K562 (cell line): ENCODE results near the gene CSAD. TPM values are rescaled to one million over a fixed set of nuclear protein-coding genes. Genes with fewer than 3 reads are reported as not detected.
A peak's percentile ranks its signal among the peaks of the same experiment; 100 is the strongest.

ENCODE experiments used
- ASH1L ChIP-seq: fragments of 450-650 bp; IDR thresholded peaks from 2 replicates; pipeline ENCODE4 v1.6.1; 2018; ENCODE audit warnings: borderline replicate concordance, mild to moderate bottlenecking, low read depth; ENCODE audit not compliant: partially characterized antibody
- CBFA2T2 ChIP-seq: fragments of 450-650 bp; conservative IDR thresholded peaks from 2 replicates; pipeline ENCODE4 v1.6.1; 2017; ENCODE audit warnings: mild to moderate bottlenecking
- CCNT2 ChIP-seq: IDR thresholded peaks from 2 replicates; pipeline ENCODE4 v1.6.1; 2011; ENCODE audit warnings: borderline replicate concordance, low read depth, mild to moderate bottlenecking, moderate library complexity, mixed read lengths, low read length; ENCODE audit not compliant: insufficient read length; ENCODE audit errors: extremely low read depth
- DDX20 ChIP-seq: fragments of 450-650 bp; IDR thresholded peaks from 2 replicates; pipeline ENCODE4 v1.6.1; 2016; ENCODE audit warnings: missing genetic modification characterization, low read depth, mild to moderate bottlenecking, missing compliant biosample characterization, moderate library complexity
- GATAD2A ChIP-seq: fragments of 450-650 bp; IDR thresholded peaks from 2 replicates; pipeline ENCODE4 v1.6.1; 2017
- HMGN3 ChIP-seq: IDR thresholded peaks from 2 replicates; pipeline ENCODE4 v1.6.1; 2011; ENCODE audit warnings: borderline replicate concordance, low read depth, mild to moderate bottlenecking, mixed read lengths, low read length; ENCODE audit not compliant: insufficient read length; ENCODE audit errors: extremely low read depth
- NFATC3 ChIP-seq: fragments of 450-650 bp; IDR thresholded peaks from 2 replicates; pipeline ENCODE4 v1.6.1; 2017; ENCODE audit warnings: mild to moderate bottlenecking
- RBFOX2 ChIP-seq: fragments of 200-400 bp; formaldehyde crosslinking; IDR thresholded peaks from 2 replicates; pipeline ENCODE4 v1.6.1; 2017; ENCODE audit warnings: low read depth, mild to moderate bottlenecking, low read length, moderate library complexity
- TBP ChIP-seq: optimal IDR thresholded peaks from 2 replicates; pipeline ENCODE3; 2011; ENCODE audit warnings: low read depth, low read length, improper control_type of control experiment
- THRAP3 ChIP-seq: fragments of 450-650 bp; IDR thresholded peaks from 2 replicates; pipeline ENCODE4 v1.6.1; 2016; ENCODE audit warnings: mild to moderate bottlenecking, inconsistent platforms, borderline replicate concordance
- ZNF644 ChIP-seq: fragments of 200-800 bp; sonication (Bioruptor generic); IDR thresholded peaks from 2 replicates; pipeline ENCODE4 v1.6.1; 2016; ENCODE audit warnings: low read depth, missing genetic modification characterization, missing compliant biosample characterization
- polyA plus RNA-seq, 8 experiments: library from polyadenylated mRNA; depleted of rRNA in 4 of 8; stranded (reverse) in 5 of 8; unstranded in 3 of 8; fragments of >200 nt; fragmentation: Nextera tagmentation in 2 of 8; fragmentation: Illumina TruSeq in 1 of 8; extraction: Ambion mirVana in 2 of 8; extraction: Trizol in 1 of 8; gene quantifications; 2 replicates each; pipeline versions ENCODE4 v1.2.1 to v1.2.3, GENCODE V29; 2011 to 2014; ENCODE audit warnings: inconsistent platforms in 1 of 8, missing spikeins in 1 of 8
- total RNA-seq, 7 experiments: library from RNA; depleted of rRNA in 6 of 7; stranded (reverse); fragments of >200 nt in 6 of 7; fragmentation: Illumina TruSeq in 2 of 7; extraction: Trizol in 2 of 7; gene quantifications; 2 replicates each; pipeline versions ENCODE4 v1.2.1 to v1.2.3, GENCODE V29; 2011 to 2021; ENCODE audit warnings: low replicate concordance in 1 of 7
- TF ChIP-seq, protein P1 (sequence below): fragments of 450-650 bp; IDR thresholded peaks from 2 replicates; pipeline ENCODE4 v1.6.1; 2016; ENCODE audit warnings: mild to moderate bottlenecking, moderate library complexity
- TF ChIP-seq, protein P2 (sequence below): fragments of 450-650 bp; IDR thresholded peaks from 2 replicates; pipeline ENCODE4 v1.7.1; 2018; ENCODE audit warnings: mild to moderate bottlenecking, low read depth; ENCODE audit not compliant: partially characterized antibody

Gene CSAD
- total and polyA plus RNA-seq, 9 of the 15 experiments (the other 6 are each of a cell fraction or from before 2014, with no cell fraction given) = 1.8 to 19.6 (median 8.1) TPM

DNA sequence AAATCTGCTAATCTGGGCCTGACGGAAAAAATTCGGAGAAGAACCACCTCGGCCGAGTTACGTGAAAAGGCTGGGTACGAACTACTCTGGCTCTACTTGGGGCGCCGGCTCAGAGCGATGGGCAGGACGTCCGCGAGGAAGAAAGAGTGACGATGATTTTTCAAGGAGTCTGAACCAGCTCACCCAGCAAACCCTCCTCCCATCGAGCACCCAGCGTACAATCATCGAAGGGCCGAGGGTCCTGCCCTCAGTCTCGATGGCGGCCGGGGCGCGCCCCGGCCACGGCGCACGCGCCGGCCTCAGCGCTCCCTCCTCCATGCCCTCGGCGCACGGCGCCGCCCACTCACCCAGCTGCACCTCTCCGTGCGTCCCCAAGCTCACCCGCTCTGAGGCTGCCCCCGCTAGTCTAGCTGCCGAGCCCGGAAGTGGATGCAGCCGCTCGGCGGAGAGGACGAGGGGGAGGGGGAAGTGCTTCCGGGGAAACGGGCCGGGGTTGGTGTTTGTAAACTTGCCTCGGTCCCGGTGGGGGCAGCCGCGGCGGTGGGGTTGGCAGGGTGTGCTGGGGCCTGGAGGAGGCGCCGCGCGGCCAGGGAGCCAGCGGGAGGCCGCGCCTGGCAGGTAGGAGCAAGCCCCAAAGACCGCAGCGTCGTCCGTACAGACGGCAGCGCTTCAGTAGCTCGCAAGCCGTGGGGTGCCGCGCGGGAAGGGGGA lies at the start of gene CSAD, which contains the start of gene ZNF740 (continued):
- TF ChIP-seq, protein P1, sequence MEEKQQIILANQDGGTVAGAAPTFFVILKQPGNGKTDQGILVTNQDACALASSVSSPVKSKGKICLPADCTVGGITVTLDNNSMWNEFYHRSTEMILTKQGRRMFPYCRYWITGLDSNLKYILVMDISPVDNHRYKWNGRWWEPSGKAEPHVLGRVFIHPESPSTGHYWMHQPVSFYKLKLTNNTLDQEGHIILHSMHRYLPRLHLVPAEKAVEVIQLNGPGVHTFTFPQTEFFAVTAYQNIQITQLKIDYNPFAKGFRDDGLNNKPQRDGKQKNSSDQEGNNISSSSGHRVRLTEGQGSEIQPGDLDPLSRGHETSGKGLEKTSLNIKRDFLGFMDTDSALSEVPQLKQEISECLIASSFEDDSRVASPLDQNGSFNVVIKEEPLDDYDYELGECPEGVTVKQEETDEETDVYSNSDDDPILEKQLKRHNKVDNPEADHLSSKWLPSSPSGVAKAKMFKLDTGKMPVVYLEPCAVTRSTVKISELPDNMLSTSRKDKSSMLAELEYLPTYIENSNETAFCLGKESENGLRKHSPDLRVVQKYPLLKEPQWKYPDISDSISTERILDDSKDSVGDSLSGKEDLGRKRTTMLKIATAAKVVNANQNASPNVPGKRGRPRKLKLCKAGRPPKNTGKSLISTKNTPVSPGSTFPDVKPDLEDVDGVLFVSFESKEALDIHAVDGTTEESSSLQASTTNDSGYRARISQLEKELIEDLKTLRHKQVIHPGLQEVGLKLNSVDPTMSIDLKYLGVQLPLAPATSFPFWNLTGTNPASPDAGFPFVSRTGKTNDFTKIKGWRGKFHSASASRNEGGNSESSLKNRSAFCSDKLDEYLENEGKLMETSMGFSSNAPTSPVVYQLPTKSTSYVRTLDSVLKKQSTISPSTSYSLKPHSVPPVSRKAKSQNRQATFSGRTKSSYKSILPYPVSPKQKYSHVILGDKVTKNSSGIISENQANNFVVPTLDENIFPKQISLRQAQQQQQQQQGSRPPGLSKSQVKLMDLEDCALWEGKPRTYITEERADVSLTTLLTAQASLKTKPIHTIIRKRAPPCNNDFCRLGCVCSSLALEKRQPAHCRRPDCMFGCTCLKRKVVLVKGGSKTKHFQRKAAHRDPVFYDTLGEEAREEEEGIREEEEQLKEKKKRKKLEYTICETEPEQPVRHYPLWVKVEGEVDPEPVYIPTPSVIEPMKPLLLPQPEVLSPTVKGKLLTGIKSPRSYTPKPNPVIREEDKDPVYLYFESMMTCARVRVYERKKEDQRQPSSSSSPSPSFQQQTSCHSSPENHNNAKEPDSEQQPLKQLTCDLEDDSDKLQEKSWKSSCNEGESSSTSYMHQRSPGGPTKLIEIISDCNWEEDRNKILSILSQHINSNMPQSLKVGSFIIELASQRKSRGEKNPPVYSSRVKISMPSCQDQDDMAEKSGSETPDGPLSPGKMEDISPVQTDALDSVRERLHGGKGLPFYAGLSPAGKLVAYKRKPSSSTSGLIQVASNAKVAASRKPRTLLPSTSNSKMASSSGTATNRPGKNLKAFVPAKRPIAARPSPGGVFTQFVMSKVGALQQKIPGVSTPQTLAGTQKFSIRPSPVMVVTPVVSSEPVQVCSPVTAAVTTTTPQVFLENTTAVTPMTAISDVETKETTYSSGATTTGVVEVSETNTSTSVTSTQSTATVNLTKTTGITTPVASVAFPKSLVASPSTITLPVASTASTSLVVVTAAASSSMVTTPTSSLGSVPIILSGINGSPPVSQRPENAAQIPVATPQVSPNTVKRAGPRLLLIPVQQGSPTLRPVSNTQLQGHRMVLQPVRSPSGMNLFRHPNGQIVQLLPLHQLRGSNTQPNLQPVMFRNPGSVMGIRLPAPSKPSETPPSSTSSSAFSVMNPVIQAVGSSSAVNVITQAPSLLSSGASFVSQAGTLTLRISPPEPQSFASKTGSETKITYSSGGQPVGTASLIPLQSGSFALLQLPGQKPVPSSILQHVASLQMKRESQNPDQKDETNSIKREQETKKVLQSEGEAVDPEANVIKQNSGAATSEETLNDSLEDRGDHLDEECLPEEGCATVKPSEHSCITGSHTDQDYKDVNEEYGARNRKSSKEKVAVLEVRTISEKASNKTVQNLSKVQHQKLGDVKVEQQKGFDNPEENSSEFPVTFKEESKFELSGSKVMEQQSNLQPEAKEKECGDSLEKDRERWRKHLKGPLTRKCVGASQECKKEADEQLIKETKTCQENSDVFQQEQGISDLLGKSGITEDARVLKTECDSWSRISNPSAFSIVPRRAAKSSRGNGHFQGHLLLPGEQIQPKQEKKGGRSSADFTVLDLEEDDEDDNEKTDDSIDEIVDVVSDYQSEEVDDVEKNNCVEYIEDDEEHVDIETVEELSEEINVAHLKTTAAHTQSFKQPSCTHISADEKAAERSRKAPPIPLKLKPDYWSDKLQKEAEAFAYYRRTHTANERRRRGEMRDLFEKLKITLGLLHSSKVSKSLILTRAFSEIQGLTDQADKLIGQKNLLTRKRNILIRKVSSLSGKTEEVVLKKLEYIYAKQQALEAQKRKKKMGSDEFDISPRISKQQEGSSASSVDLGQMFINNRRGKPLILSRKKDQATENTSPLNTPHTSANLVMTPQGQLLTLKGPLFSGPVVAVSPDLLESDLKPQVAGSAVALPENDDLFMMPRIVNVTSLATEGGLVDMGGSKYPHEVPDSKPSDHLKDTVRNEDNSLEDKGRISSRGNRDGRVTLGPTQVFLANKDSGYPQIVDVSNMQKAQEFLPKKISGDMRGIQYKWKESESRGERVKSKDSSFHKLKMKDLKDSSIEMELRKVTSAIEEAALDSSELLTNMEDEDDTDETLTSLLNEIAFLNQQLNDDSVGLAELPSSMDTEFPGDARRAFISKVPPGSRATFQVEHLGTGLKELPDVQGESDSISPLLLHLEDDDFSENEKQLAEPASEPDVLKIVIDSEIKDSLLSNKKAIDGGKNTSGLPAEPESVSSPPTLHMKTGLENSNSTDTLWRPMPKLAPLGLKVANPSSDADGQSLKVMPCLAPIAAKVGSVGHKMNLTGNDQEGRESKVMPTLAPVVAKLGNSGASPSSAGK = peak; percentile 73; the same call in 1 of the 2 replicates
- TF ChIP-seq THRAP3 (no peak), ASH1L (no peak), NFATC3 (no peak), DDX20 (tag) (no peak), CBFA2T2 (no peak), GATAD2A (peak; percentile 39; the same call in 1 of the 2 replicates), TBP (peak; percentile 75), HMGN3 (peak; percentile 88), ZNF644 (peak; percentile 1; the same call in 1 of the 2 replicates), CCNT2 (peak; percentile 89), RBFOX2 (peak; percentile 95)
- TF ChIP-seq, protein P2, sequence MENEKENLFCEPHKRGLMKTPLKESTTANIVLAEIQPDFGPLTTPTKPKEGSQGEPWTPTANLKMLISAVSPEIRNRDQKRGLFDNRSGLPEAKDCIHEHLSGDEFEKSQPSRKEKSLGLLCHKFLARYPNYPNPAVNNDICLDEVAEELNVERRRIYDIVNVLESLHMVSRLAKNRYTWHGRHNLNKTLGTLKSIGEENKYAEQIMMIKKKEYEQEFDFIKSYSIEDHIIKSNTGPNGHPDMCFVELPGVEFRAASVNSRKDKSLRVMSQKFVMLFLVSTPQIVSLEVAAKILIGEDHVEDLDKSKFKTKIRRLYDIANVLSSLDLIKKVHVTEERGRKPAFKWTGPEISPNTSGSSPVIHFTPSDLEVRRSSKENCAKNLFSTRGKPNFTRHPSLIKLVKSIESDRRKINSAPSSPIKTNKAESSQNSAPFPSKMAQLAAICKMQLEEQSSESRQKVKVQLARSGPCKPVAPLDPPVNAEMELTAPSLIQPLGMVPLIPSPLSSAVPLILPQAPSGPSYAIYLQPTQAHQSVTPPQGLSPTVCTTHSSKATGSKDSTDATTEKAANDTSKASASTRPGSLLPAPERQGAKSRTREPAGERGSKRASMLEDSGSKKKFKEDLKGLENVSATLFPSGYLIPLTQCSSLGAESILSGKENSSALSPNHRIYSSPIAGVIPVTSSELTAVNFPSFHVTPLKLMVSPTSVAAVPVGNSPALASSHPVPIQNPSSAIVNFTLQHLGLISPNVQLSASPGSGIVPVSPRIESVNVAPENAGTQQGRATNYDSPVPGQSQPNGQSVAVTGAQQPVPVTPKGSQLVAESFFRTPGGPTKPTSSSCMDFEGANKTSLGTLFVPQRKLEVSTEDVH = peak; percentile 78
